ENCODE measurements around the gene PEX19.

DNA sequence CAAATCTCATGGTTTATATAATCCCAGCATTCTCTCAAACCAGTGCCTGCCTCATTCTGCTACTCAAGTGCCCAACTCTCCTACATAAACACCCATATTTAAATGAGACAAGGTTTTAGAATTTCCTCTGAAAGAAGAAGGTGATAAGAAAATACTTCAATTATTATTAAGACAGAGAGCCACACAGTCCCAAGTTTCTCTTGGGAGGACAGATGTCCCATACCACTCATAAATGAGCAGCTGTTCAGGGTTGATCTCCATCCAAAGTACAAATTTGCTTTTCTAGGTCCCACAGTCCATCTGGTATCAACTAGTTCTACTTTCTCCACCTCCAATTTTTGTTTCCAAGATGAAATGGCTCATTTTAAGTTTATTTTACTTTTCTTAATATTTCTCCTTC, 33.9 kb downstream of the PEX19 start:
- TF ChIP-seq, protein P1, sequence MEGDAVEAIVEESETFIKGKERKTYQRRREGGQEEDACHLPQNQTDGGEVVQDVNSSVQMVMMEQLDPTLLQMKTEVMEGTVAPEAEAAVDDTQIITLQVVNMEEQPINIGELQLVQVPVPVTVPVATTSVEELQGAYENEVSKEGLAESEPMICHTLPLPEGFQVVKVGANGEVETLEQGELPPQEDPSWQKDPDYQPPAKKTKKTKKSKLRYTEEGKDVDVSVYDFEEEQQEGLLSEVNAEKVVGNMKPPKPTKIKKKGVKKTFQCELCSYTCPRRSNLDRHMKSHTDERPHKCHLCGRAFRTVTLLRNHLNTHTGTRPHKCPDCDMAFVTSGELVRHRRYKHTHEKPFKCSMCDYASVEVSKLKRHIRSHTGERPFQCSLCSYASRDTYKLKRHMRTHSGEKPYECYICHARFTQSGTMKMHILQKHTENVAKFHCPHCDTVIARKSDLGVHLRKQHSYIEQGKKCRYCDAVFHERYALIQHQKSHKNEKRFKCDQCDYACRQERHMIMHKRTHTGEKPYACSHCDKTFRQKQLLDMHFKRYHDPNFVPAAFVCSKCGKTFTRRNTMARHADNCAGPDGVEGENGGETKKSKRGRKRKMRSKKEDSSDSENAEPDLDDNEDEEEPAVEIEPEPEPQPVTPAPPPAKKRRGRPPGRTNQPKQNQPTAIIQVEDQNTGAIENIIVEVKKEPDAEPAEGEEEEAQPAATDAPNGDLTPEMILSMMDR (IDR thresholded peaks at IDR 0.05; ENCODE audit: low read length): no peak
- no peak for TF ChIP-seq EZH2 (IDR thresholded peaks at IDR 0.05; ENCODE audit: borderline replicate concordance, low read length)

Measured in OCI-LY1 (cell line).